ENCODE results near the gene DPH3.
"Not testable (repeated sequence)": the region's sequence is repeated elsewhere in the genome, so short reads cannot be mapped to it uniquely, and the experiment has no call there.

DPH3 gene

DNA sequence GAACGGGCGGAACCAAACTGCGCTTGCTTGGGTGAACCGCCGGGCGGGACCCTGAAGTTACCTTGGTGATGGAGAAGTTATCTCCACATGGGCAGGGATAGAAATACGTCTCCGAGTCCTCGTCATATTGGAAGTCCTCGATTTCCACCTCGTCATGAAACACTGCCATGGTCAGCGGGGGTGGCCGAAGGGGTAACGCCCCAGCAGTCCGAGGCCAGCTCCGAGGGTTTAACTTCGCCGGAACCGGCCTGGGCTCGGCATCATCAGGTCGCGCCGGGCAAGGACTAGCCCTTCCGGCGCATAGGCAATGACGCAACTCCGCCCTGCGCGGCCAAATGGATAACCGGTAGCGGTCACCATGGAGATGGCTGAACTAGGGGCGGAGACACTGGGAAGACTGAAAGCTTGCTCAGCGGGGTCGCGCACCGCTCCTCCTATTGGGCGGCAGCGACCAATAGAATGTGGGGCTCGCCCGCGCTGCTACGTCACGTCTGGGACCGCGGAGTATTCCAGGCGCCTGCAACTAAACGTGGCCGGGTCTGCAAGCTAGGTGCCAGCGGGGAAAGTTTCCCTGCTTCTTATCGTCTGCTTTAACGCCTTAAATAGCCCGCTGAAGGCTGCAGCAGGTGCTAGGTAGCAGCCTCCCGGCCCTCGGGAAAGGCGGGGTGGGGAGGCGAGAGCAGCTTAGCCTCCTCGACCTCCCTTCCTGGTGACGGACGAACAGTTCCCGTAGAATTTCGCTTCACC is at the start of gene DPH3, which contains the start of gene OXNAD1:
Gene DPH3, minus strand, starts transcription at position 236 of the 747 bp plus-strand sequence. Its CDS starts 67 bp downstream, at position 169.
Gene OXNAD1, plus strand, starts transcription at position 505 of the 747 bp plus-strand sequence. CDS start 5,741 bp downstream, outside the sequence.
- DNase-seq = peak; percentile 100

DNA sequence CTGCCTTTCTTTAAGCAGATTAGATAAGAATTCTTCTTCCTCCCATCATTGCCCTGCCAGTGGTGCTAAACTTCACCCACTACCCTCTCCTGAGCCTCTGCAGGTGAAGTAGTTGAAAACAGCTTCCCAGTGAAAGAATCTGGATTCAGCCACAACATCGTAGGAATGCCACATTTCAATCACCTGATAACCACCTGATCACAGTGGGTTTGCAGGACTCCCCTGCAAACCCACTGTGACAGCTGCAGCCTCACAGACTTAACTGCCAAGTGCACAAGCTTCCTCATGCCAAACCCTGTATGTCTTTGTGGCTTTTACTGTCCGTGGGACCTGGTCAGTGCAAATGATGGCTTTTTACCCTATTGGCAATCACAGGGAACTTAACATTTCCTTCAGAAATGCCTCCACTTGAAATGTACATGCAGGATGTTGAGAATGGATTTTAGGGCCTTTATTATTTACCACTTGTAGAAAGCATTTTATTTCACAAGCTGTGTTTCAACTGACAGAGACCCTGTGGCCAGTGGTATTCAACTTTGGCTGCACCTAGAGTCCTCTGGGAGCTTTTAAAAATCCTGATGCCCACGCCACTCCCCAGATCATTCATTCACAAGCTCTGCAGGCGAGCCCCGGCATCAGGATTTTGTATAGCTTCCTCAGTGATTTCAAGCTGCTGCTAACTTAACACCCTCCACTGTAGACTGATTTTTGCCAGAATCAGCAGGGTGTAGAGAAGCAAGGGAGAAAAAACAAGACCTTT is 49.3 kb upstream of the DPH3 start:
- no peak for DNase-seq

GRCh38 chr3:16311960-16312451 is 47.3 kb upstream of the DPH3 start:
- DNase-seq = peak; percentile 45

GRCh38 chr3:16310486-16310885 is 45.7 kb upstream of the DPH3 start:
- DNase-seq = not testable (repeated sequence)

DNA sequence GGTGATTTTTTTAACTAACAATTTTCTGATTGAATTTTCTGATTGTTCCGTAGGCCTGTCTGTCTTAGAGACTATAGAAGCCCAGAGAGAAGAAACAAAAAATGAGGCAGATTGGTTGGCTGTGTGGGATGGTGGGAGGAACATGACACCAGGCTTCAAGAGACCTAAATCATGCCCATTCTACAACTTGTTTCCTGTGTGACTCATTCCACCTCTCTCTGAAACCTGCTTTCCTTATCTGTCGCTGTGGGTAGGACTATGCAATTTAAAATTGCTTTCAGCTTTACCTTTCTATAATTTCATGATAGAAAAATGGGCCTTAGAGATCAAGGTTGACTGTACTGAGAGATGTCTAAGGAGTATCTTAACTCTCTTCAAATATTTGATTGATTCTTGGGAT is 44.8 kb upstream of the DPH3 start:
- DNase-seq = peak; percentile 67

- no peak for DNase-seq
Observed at GRCh38 chr3:16308727-16309126, 44.0 kb upstream of the DPH3 start.

- DNase-seq = no peak
Observed at GRCh38 chr3:16307832-16308531, 43.2 kb upstream of the DPH3 start.

GRCh38 chr3:16305111-16305541 is 40.4 kb upstream of the DPH3 start:
- peak; percentile 56 for DNase-seq

- DNase-seq = peak; percentile 93
Observed at GRCh38 chr3:16304061-16305010, 39.6 kb upstream of the DPH3 start.

DNA sequence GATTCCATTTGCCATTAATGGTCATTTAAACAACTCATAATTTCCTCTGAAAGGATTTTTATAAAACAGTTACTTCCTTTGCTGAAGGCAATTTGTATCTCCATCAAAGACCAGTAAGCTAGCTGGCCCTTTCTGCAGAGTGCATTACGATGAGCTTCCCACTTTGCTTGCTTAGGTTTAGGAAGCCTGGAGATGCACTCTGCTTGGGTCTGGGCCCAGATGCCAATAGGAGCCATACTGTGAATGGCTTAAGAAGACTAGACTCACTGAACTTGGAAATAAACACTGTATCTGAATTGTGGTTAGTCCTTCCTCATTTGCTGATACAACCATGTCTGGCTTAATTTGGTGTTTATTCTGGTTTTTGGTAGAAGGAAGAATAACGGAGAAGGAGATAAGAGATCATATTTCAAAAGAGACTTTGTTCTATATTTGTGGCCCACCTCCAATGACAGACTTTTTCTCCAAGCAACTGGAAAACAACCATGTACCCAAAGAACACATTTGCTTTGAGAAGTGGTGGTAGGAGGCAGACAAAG is 38.4 kb upstream of the DPH3 start:
- peak; percentile 25 for DNase-seq

DNA sequence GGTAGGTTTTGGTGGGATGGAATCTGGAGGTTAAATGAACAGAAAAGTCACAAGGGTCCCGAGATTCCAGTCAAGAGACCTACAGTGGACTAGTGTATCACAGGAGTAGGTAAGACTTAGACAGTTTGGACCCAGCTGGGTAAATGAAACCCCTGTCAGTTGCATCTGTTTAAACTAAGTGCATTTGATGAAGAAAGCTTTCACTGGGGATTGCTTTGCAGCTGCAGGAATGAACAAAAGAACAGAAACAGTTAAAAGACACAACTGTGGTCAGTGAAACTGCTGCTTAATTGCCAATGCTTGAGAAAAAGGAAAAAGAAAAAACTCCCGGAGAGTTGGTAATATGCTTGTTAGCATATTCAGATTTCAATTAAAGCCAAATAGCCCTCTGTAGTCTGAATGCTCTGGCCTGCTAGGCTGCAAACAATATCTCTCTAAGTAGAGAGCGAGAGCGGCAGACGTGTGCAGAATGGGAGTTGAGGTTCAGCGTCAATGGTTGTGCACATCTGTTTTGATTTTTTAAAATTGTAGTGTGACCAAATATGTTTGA is 37.4 kb upstream of the DPH3 start:
- no peak for DNase-seq

DNA sequence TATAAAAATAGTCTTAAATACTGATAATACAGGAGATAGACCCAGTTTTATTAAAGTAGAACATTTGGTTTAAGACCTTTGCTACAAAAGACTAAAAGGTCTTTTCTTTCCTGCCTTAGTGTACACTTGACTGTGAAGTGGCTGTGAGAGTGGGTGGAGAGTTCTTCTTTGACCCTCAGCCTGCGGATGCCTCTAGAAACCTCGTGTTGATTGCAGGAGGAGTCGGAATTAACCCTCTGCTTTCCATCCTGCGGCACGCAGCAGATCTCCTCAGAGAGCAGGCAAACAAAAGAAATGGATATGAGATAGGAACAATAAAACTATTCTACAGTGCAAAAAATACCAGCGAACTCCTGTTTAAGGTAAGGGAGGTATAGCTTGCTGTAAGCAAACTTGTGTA is 36.8 kb upstream of the DPH3 start:
- DNase-seq = no peak

- peak; percentile 57 for DNase-seq
Observed at GRCh38 chr3:16300881-16301359, 36.2 kb upstream of the DPH3 start.

- peak; percentile 59 for DNase-seq
Observed at GRCh38 chr3:16300307-16300706, 35.6 kb upstream of the DPH3 start.

- DNase-seq = no peak
Observed at GRCh38 chr3:16299746-16300145, 35.0 kb upstream of the DPH3 start.

DNA sequence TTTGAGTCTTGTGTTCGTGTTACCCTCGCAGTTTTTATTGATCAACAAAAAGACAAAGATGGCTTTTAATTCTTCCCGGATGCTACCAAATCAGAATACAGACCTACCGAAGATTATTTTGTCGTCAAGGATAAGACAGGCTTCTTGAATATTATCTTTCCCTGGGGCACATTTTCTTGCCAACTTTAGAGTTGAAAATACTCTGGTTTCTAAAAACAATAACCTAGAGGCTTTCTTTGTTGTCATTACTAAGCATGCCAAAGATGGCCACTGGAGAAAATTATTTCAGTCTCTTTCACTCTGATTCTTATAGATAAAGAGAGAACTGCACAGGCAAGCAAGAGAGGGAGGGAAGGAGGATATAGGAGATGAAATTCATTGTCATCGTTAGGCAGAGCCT is 34.1 kb upstream of the DPH3 start:
- no peak for DNase-seq

DNA sequence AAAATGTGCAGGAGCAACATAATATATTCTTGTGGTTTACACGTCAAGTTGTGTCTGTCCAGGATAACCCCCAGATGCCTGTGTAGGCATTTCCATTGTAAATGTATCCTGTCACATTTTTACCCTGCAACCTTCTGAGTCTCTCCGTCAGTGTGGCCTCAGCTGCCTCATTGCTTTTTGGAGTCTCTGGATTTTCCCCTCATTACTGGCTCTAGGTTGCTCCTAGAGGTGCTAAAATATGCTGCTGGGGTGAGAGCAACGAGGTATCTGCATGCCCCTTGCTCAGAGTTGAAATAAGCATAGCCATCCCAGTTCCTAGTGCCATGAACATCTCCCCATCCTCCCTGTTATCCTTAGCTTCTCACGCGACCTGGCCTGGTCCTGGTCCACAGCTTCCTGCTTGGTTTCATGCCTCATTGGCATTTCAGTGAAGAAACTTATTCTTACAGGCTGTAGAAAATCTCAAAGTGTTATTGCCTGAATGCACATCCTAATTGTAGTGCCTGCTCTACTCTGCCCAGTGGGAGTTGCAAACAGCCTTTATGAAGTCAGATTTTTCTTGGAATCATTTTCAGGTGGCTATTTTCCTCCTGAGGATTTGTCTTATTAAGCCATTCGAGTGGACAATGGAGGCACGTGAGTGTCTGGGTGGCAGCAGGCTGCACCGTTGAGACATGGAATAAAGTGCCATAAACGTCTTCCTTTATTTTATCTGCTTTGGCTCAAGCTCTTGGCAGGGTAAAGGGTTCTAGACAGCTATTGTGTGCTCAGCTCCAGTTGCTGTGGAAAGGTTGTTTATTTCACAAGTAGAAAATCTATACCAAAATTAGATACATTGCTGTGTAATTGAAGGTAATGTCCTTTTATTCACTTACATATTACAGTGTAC is 33.5 kb upstream of the DPH3 start:
- DNase-seq = no peak

DNA sequence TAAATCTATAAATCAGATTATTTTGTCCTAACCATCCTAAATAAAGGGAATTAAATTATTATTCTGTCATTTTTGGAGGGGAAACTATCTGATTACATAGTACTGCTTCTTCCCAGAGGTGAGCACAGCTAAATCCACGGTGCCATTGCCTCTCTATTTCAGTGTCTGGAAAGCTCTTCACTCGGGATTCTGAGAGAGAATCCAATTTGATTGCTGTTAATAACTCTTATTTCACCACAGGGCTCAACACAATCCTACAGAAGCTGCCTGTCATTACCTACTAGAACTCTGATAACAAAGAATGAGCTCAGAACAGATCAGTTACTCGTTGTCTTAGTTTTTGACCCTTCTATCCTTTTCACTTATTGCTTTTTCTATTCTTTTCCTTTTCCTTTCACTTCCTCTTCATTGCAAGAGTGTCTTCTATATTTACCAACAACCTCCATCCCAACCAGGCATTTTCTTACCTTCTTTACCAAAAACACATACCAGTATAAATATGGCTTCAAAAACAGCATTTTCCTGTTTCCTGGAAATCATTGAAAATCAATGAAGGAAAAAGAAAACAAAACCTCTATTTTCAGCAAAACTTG is 30.7 kb upstream of the DPH3 start:
- no peak for DNase-seq

GRCh38 chr3:16294844-16295243 is 30.1 kb upstream of the DPH3 start:
- DNase-seq = no peak

DNA sequence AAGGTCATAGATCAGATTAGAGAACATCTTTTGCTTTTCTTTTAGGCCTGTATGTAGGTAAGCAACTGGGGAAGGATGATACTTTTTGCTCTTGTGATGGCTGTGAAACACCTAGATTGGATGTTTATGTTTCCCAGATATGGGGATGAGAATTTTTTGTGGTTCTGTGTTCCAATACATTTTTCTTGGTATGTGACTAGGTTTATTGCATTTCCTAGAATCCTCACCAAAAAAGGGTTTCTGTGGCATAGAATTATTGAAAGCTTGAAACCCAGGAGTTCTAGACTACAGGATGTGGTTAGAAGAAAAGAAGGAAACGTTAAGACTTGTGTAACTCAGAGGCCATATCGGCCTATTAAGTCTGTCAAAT is 26.1 kb upstream of the DPH3 start:
- DNase-seq = peak; percentile 77

Data from hematopoietic multipotent progenitor cell treated with erythropoietin and hydrocortisone succinate and interleukin-3 and kit ligand, for 8 days (in vitro differentiated cells).